ENCODE data around the gene ADGRL1. TPM values are rescaled to one million over a fixed set of nuclear protein-coding genes. Genes with fewer than 3 reads are reported as not detected.

The ADGRL1 gene
- polyA plus RNA-seq, 1 experiment: 2.0 TPM

DNA sequence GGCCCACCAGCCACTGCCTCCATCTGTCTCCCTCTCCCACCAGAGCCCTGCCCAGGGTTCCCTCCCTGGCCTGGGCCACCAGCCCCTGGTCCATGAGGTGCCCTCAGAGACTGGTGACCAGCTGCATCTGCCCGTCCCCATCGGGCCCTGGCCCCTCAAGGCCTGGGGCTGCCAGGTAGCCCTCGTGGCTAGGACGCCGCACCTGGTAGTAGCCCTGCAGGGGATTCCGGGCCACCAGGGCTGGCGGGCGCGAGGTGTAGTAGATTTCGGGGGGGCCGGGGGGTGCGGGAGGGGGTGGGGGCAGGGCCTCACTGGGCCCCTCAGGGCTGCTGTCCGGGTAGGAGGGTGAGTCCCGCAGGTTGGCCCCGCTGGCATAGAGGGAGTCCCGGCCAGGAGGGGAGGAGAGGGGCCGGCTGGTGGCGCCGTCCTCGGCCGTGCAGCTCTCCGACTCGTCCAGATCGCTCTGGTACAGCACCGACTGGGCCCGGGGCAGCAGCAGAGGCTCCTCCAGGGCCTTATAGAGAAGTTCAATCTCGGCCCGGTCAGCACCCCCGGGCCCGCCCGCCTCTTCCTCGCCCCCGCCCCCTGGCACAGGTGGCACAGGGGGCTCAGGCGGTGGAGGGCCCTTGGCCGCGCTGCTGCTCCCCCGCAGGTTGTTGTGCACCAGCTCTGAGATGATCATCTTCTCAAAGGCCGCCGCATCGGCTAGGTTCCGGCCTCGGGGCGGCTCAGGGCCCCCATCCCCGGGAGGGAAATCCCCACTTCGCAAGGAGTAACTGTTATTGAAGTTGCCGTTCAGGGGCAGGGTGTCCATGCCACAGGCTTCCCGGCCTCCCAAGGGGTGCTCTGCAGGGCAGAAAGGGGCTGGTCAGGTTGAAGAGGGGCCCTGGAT is 55.0 kb downstream of the ADGRL1 start:
- TF ChIP-seq, protein P1, sequence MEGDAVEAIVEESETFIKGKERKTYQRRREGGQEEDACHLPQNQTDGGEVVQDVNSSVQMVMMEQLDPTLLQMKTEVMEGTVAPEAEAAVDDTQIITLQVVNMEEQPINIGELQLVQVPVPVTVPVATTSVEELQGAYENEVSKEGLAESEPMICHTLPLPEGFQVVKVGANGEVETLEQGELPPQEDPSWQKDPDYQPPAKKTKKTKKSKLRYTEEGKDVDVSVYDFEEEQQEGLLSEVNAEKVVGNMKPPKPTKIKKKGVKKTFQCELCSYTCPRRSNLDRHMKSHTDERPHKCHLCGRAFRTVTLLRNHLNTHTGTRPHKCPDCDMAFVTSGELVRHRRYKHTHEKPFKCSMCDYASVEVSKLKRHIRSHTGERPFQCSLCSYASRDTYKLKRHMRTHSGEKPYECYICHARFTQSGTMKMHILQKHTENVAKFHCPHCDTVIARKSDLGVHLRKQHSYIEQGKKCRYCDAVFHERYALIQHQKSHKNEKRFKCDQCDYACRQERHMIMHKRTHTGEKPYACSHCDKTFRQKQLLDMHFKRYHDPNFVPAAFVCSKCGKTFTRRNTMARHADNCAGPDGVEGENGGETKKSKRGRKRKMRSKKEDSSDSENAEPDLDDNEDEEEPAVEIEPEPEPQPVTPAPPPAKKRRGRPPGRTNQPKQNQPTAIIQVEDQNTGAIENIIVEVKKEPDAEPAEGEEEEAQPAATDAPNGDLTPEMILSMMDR (IDR thresholded peaks at IDR 0.05; ENCODE audit: low read depth, low read length): no peak
- no peaks in the 10 kb centered on the region for H3K9me3 ChIP-seq (ENCODE audit: control insufficient read depth, insufficient read depth, low read length)
- H3K27me3 ChIP-seq (ENCODE audit: control insufficient read depth, insufficient read depth, low read length): no peaks in the 10 kb centered on the region
- DNase-seq (ENCODE audit: low read depth, low spot score): no peak
- CTCF ChIA-PET: interaction anchor here (0.6 to 1.5 kb wide), 3 partner anchors 15 to 324 kb away, joined by 3 to 6 read pairs (median 4); partner anchors contain the start of genes ASF1B and PTGER1
- H3K4me3 ChIP-seq (ENCODE audit: low read depth, low read length): no peak overlapping the region
- POLR2A ChIA-PET: interaction anchor here (0.8 kb wide), 1 partner anchor 14 kb away, joined by 3 read pairs; the partner anchor contains the start of gene ASF1B
- H3K27ac ChIP-seq (ENCODE audit: low read depth, low read length): no peak overlapping the region

DNA sequence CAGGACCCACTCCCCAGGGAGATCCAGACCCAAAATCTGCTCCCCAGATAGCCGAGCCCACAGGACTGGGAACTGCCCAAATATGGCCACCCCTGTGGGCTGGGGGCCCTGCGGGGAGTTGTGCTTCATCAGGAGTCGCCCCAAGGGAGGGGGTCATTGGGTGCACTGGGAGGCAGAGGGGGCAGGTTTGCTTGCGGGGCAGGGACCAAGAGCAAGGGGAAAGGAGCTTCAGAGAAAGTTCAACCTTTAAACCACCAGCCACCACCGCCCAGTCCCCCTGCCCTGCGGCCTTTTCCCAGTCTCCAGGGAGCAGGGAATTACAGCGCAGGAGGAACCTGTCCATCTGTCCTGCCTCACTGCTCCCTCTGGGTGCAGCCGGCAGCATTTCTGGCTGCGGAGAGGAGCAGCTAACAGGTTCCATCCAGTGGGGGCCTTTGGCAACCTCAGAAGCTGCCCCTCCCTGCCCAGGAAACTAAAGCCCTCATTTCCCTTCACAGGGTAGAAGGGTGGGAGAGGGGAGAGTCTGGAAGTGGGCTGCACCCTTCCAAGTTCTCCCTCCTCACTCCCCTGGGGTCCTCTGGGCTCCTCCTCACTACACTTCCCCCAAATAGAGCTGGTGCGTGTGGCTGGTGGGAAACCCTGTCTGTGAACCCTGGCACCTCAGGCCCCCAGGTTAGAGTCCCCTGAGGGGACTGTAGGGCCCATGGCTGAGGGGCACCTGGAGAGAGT is 55.8 kb downstream of the ADGRL1 start:
- Histone ChIP-seq H3K4me3 (ENCODE audit: low read depth, low read length) (no peak overlapping the region), H3K27ac (ENCODE audit: low read depth, low read length) (no peak overlapping the region), H3K27me3 (ENCODE audit: control insufficient read depth, insufficient read depth, low read length) (no peaks in the 10 kb centered on the region), H3K9me3 (ENCODE audit: control insufficient read depth, insufficient read depth, low read length) (no peaks in the 10 kb centered on the region)
- TF ChIP-seq, protein P1 (IDR thresholded peaks at IDR 0.05; ENCODE audit: low read depth, low read length): no peak
- ChIA-PET POLR2A (interaction anchor here (0.8 kb wide), 1 partner anchor 13 kb away, joined by 3 read pairs; the partner anchor contains the start of gene ASF1B), CTCF (interaction anchor here (0.8 to 1.5 kb wide), 2 partner anchors 14 to 198 kb away, joined by 3 to 6 read pairs; partner anchors contain the start of gene ASF1B)
- DNase-seq (ENCODE audit: low read depth, low spot score): no peak

GRCh38 chr19:14149509-14149994 is 56.4 kb downstream of the ADGRL1 start:
- Histone ChIP-seq H3K27ac (ENCODE audit: low read depth, low read length) (no peak overlapping the region), H3K27me3 (ENCODE audit: control insufficient read depth, insufficient read depth, low read length) (no peaks in the 10 kb centered on the region), H3K4me3 (ENCODE audit: low read depth, low read length) (no peak overlapping the region), H3K9me3 (ENCODE audit: control insufficient read depth, insufficient read depth, low read length) (no peaks in the 10 kb centered on the region)
- TF ChIP-seq, protein P1 (IDR thresholded peaks at IDR 0.05; ENCODE audit: low read depth, low read length): no peak
- ChIA-PET CTCF (no interaction called here), POLR2A (no interaction called here)
- DNase-seq (ENCODE audit: low read depth, low spot score): no peak

DNA sequence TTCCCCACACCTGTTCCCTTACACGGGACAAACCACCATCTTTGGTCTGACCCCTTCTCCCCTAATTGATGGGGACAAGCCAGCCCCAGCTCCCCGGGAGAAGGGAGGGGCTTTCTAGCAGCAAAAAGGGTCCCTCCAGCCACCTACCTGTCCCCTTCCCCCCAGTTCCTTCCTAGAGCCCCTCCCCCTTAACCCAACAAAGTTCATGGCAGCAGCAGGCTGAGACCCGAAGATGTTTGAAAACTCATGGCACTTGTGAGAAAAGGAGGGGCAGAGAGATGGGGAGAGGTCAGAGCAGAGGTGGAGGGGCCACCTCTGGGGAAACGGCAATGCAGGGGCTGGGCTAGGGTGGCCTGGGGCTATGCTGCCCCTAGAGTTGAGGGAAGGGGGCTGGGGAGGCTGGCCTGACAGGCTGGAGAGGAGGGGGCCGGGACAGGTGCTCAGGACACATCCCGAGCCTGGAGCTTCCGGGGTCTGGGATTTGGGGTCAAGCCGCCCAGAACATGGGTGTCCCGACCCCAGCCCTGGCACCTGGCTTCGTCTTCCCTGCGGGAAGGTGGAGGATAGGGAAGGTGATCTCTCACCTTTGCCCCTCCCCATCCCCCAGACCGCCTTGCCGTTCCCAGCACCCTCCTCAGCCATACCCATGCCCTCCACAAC is 57.1 kb downstream of the ADGRL1 start:
- TF ChIP-seq, protein P1 (IDR thresholded peaks at IDR 0.05; ENCODE audit: low read depth, low read length): no peak
- DNase-seq (ENCODE audit: low read depth, low spot score): no peak
- Histone ChIP-seq H3K9me3 (ENCODE audit: control insufficient read depth, insufficient read depth, low read length) (no peaks in the 10 kb centered on the region), H3K4me3 (ENCODE audit: low read depth, low read length) (no peak overlapping the region), H3K27ac (ENCODE audit: low read depth, low read length) (no peak overlapping the region), H3K27me3 (ENCODE audit: control insufficient read depth, insufficient read depth, low read length) (no peaks in the 10 kb centered on the region)
- ChIA-PET POLR2A (interaction anchor here (1.0 kb wide), 1 partner anchor 12 kb away, joined by 3 read pairs; the partner anchor contains the start of gene ASF1B), CTCF (interaction anchor here (0.9 to 2.3 kb wide), 5 partner anchors 12 to 331 kb away, joined by 3 to 25 read pairs (median 4); partner anchors contain the start of gene ASF1B)
